ENCODE results near the gene ESYT3.

- no peak for TF ChIP-seq POLR2AphosphoS5 (IDR thresholded peaks at IDR 0.05; ENCODE audit: low read depth)
- TF ChIP-seq, protein P1, sequence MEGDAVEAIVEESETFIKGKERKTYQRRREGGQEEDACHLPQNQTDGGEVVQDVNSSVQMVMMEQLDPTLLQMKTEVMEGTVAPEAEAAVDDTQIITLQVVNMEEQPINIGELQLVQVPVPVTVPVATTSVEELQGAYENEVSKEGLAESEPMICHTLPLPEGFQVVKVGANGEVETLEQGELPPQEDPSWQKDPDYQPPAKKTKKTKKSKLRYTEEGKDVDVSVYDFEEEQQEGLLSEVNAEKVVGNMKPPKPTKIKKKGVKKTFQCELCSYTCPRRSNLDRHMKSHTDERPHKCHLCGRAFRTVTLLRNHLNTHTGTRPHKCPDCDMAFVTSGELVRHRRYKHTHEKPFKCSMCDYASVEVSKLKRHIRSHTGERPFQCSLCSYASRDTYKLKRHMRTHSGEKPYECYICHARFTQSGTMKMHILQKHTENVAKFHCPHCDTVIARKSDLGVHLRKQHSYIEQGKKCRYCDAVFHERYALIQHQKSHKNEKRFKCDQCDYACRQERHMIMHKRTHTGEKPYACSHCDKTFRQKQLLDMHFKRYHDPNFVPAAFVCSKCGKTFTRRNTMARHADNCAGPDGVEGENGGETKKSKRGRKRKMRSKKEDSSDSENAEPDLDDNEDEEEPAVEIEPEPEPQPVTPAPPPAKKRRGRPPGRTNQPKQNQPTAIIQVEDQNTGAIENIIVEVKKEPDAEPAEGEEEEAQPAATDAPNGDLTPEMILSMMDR (IDR thresholded peaks at IDR 0.05; ENCODE audit: insufficient read depth, low read length), result no peak
- no peak for TF ChIP-seq GABPA (IDR thresholded peaks at IDR 0.05; ENCODE audit: low read depth)
These were observed 15.7 kb upstream of the ESYT3 start for GRCh38 chr3:138418601-138419206.

Measured in HL-60 (cell line).